H1 (cell line): ENCODE measurements around the gene LKAAEAR1. TPM values are rescaled to one million over a fixed set of nuclear protein-coding genes. Genes with fewer than 3 reads are reported as not detected.

Source experiments
- POLR2AphosphoS5 ChIP-seq: IDR thresholded peaks from 2 replicates; pipeline ENCODE4 v1.6.1; 2011; ENCODE audit warnings: low read depth, low read length
- RAD21 ChIP-seq, 2 experiments: IDR thresholded peaks in 1 of 2; conservative IDR thresholded peaks in 1 of 2; 2 replicates each; pipeline ENCODE4 v1.6.1; 2011; ENCODE audit warnings: low read depth in 2 of 2, low read length in 2 of 2, improper control_type of control experiment in 1 of 2, inconsistent platforms in 1 of 2, mild to moderate bottlenecking in 1 of 2, moderate library complexity in 1 of 2
- RBBP5 ChIP-seq: IDR thresholded peaks from 2 replicates; pipeline ENCODE4 v1.7.1; 2012; ENCODE audit warnings: low read depth, mild to moderate bottlenecking, inconsistent platforms, low read length, moderate library complexity, borderline replicate concordance
- polyA plus RNA-seq, 7 experiments: library from polyadenylated mRNA; depleted of rRNA in 3 of 7; stranded (reverse) in 5 of 7; unstranded in 2 of 7; fragments of >200 nt in 5 of 7; fragments of 200-250 nt in 2 of 7; gene quantifications; 1 replicate in 5 of 7; 2 replicates in 1 of 7; 4 replicates in 1 of 7; pipeline versions ENCODE4 v1.2.1 to v1.2.3, GENCODE V29; 2011 to 2013; ENCODE audit warnings: missing spikeins in 2 of 7, mixed read lengths in 2 of 7
- total RNA-seq: library from RNA; stranded (reverse); fragmentation: NEBNext Ultra II Directional; extraction: Animal tissue kit (Norgen Biotek cat#: 25700); gene quantifications from 2 replicates; pipeline ENCODE4 v1.2.1, GENCODE V29; 2021
- TF ChIP-seq, protein P1 (sequence below): fragments of 300-600 bp; sonication (generic); IDR thresholded peaks from 2 replicates; pipeline ENCODE4 v1.7.1; 2012; ENCODE audit warnings: low read length, moderate library complexity, mild to moderate bottlenecking, inconsistent platforms; ENCODE audit not compliant: insufficient replicate concordance
- TF ChIP-seq, protein P2 (sequence below), 3 experiments: IDR thresholded peaks; 1 replicate in 2 of 3; 2 replicates in 1 of 3; pipeline versions ENCODE4 v1.5.1 to v1.6.1; 2011; ENCODE audit warnings: low read length in 3 of 3, mild to moderate bottlenecking in 3 of 3, inconsistent platforms in 2 of 3, low read depth in 1 of 3, moderate library complexity in 1 of 3; ENCODE audit not compliant: insufficient read depth in 1 of 3; ENCODE audit errors: control extremely low read depth in 1 of 3

Gene LKAAEAR1
- total and polyA plus RNA-seq, 2 of the 8 experiments (the other 6 are each of a cell fraction or from before 2014, with no cell fraction given) = 0.41 to 0.53 TPM

DNA sequence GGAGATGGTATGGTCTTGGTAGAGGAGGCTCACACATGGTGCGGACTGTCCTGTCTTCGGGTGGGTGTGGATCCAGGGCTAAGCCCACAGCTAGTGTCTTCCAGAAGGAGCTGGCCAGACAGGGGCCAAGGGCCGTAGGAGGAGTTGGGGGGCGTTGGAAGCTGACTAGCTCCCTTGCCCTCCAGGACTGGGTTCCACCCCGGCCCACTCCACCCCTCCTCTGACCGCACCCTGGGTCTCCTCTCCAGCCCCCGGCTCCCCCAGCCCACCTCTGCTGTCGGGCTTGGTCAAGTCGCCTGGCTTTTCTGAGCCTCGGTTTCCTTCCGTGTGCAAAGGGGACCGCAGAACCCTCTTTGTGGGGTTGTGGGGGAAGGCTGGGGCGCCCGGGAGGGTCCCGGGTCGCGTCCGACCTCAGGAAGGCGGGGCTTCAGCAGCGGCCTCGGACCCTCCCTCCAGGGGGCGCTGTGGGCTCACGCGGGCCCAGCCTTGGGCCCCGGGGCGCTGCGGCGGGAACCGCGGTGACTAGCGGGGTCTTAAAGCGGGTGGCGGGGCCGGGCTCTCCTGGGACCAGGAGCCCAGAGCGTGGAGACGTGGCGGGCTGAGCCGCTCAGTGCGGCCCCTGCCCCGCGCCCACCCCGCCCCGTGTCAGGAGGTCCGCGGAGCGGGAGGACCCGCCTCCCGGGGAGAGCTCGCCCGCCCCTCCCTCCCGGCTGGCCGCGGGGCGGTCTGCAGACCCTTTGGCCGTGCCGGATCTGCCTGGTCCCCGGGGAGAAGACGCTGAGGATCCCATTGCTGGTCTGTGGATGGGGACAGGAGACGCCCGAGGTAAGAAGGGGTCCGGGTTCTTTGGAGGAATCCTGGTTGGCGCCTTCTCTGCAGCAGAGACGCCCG, 17.8 kb upstream of the LKAAEAR1 start (continued):
- TF ChIP-seq RAD21 (IDR thresholded peaks at IDR 0.05 in 1 of 2, conservative IDR thresholded peaks at IDR 0.05 in 1 of 2; ENCODE audit: low read depth in 2 of 2, low read length in 2 of 2) = peak; percentile 60 to 76
- TF ChIP-seq, protein P1, sequence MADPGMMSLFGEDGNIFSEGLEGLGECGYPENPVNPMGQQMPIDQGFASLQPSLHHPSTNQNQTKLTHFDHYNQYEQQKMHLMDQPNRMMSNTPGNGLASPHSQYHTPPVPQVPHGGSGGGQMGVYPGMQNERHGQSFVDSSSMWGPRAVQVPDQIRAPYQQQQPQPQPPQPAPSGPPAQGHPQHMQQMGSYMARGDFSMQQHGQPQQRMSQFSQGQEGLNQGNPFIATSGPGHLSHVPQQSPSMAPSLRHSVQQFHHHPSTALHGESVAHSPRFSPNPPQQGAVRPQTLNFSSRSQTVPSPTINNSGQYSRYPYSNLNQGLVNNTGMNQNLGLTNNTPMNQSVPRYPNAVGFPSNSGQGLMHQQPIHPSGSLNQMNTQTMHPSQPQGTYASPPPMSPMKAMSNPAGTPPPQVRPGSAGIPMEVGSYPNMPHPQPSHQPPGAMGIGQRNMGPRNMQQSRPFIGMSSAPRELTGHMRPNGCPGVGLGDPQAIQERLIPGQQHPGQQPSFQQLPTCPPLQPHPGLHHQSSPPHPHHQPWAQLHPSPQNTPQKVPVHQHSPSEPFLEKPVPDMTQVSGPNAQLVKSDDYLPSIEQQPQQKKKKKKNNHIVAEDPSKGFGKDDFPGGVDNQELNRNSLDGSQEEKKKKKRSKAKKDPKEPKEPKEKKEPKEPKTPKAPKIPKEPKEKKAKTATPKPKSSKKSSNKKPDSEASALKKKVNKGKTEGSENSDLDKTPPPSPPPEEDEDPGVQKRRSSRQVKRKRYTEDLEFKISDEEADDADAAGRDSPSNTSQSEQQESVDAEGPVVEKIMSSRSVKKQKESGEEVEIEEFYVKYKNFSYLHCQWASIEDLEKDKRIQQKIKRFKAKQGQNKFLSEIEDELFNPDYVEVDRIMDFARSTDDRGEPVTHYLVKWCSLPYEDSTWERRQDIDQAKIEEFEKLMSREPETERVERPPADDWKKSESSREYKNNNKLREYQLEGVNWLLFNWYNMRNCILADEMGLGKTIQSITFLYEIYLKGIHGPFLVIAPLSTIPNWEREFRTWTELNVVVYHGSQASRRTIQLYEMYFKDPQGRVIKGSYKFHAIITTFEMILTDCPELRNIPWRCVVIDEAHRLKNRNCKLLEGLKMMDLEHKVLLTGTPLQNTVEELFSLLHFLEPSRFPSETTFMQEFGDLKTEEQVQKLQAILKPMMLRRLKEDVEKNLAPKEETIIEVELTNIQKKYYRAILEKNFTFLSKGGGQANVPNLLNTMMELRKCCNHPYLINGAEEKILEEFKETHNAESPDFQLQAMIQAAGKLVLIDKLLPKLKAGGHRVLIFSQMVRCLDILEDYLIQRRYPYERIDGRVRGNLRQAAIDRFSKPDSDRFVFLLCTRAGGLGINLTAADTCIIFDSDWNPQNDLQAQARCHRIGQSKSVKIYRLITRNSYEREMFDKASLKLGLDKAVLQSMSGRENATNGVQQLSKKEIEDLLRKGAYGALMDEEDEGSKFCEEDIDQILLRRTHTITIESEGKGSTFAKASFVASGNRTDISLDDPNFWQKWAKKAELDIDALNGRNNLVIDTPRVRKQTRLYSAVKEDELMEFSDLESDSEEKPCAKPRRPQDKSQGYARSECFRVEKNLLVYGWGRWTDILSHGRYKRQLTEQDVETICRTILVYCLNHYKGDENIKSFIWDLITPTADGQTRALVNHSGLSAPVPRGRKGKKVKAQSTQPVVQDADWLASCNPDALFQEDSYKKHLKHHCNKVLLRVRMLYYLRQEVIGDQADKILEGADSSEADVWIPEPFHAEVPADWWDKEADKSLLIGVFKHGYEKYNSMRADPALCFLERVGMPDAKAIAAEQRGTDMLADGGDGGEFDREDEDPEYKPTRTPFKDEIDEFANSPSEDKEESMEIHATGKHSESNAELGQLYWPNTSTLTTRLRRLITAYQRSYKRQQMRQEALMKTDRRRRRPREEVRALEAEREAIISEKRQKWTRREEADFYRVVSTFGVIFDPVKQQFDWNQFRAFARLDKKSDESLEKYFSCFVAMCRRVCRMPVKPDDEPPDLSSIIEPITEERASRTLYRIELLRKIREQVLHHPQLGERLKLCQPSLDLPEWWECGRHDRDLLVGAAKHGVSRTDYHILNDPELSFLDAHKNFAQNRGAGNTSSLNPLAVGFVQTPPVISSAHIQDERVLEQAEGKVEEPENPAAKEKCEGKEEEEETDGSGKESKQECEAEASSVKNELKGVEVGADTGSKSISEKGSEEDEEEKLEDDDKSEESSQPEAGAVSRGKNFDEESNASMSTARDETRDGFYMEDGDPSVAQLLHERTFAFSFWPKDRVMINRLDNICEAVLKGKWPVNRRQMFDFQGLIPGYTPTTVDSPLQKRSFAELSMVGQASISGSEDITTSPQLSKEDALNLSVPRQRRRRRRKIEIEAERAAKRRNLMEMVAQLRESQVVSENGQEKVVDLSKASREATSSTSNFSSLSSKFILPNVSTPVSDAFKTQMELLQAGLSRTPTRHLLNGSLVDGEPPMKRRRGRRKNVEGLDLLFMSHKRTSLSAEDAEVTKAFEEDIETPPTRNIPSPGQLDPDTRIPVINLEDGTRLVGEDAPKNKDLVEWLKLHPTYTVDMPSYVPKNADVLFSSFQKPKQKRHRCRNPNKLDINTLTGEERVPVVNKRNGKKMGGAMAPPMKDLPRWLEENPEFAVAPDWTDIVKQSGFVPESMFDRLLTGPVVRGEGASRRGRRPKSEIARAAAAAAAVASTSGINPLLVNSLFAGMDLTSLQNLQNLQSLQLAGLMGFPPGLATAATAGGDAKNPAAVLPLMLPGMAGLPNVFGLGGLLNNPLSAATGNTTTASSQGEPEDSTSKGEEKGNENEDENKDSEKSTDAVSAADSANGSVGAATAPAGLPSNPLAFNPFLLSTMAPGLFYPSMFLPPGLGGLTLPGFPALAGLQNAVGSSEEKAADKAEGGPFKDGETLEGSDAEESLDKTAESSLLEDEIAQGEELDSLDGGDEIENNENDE = no peak
- no peak for TF ChIP-seq POLR2AphosphoS5
- TF ChIP-seq, protein P2, sequence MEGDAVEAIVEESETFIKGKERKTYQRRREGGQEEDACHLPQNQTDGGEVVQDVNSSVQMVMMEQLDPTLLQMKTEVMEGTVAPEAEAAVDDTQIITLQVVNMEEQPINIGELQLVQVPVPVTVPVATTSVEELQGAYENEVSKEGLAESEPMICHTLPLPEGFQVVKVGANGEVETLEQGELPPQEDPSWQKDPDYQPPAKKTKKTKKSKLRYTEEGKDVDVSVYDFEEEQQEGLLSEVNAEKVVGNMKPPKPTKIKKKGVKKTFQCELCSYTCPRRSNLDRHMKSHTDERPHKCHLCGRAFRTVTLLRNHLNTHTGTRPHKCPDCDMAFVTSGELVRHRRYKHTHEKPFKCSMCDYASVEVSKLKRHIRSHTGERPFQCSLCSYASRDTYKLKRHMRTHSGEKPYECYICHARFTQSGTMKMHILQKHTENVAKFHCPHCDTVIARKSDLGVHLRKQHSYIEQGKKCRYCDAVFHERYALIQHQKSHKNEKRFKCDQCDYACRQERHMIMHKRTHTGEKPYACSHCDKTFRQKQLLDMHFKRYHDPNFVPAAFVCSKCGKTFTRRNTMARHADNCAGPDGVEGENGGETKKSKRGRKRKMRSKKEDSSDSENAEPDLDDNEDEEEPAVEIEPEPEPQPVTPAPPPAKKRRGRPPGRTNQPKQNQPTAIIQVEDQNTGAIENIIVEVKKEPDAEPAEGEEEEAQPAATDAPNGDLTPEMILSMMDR (IDR thresholded peaks at IDR 0.05; ENCODE audit: control extremely low read depth in 1 of 3, insufficient read depth in 1 of 3, low read depth in 1 of 3, low read length in 3 of 3) = peak; percentile 71 to 87 (median 78)
- peak; percentile 63 for TF ChIP-seq RBBP5
